ENCODE results near the gene VPREB3. TPM values are rescaled to one million over a fixed set of nuclear protein-coding genes. Genes with fewer than 3 reads are reported as not detected.

VPREB3 gene
- total RNA-seq, 1 experiment from 2014 or later: not detected

DNA sequence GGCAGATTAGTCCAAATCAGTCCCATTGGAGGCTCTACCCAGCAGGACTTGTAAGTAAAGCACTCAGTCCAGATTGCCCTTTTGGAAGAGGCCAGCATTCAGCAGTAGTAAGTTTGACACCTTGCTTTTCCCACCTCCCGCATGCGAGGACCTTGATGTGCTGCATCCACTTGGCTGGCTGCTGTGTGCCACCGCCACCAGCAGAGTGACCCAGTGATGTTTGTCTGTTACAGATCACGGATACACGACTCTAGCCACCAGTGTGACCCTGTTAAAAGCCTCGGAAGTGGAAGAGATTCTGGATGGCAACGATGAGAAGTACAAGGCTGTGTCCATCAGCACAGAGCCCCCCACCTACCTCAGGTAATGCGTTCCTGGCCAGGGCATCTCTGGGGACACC lies 39.1 kb upstream of the VPREB3 start:
- Mint-ChIP-seq H3K27me3 (ENCODE audit: insufficient read depth, unreplicated experiment) (no peaks in the 10 kb centered on the region), H3K4me3 (ENCODE audit: unreplicated experiment) (no peak overlapping the region), H3K27ac (ENCODE audit: unreplicated experiment) (no peak overlapping the region), H3K36me3 (ENCODE audit: insufficient read depth, unreplicated experiment) (peaks cover 71% of the 10 kb centered on the region), H3K4me1 (ENCODE audit: low read depth, unreplicated experiment) (no peaks in the 10 kb centered on the region), H3K9me3 (ENCODE audit: unreplicated experiment) (no peaks in the 10 kb centered on the region)
- ChIA-PET CTCF (no interaction called here), POLR2A (interaction anchor here (1.2 kb wide), 1 partner anchor 21 kb away, joined by 3 read pairs; the partner anchor contains the start of gene MMP11)
- Histone ChIP-seq H3K27me3 (replicated peaks; ENCODE audit: control insufficient read depth, insufficient read depth, low read length) (no peaks in the 10 kb centered on the region), H3K36me3 (ENCODE audit: control insufficient read depth, insufficient read depth, low read length) (peaks cover 5% of the 10 kb centered on the region; the same call in 1 of the 2 replicates), H3K9me3 (no peaks in the 10 kb centered on the region), H3K4me1 (no peaks in the 10 kb centered on the region), H3K4me3 (ENCODE audit: low read depth, low read length) (no peak overlapping the region)
- TF ChIP-seq, protein P1, sequence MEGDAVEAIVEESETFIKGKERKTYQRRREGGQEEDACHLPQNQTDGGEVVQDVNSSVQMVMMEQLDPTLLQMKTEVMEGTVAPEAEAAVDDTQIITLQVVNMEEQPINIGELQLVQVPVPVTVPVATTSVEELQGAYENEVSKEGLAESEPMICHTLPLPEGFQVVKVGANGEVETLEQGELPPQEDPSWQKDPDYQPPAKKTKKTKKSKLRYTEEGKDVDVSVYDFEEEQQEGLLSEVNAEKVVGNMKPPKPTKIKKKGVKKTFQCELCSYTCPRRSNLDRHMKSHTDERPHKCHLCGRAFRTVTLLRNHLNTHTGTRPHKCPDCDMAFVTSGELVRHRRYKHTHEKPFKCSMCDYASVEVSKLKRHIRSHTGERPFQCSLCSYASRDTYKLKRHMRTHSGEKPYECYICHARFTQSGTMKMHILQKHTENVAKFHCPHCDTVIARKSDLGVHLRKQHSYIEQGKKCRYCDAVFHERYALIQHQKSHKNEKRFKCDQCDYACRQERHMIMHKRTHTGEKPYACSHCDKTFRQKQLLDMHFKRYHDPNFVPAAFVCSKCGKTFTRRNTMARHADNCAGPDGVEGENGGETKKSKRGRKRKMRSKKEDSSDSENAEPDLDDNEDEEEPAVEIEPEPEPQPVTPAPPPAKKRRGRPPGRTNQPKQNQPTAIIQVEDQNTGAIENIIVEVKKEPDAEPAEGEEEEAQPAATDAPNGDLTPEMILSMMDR (IDR thresholded peaks at IDR 0.05; ENCODE audit: insufficient read depth in 1 of 2, low read depth in 1 of 2, low read length in 1 of 2, severe bottlenecking in 1 of 2, unreplicated experiment in 1 of 2): no peak
- no TSS peak for BruUV-seq (replicated peaks)
- intact Hi-C loops (cut with micrococcal nuclease; ENCODE audit: unreplicated experiment): no loop called here
- DNase-seq: no peak

- Mint-ChIP-seq H3K27me3 (ENCODE audit: insufficient read depth, unreplicated experiment) (no peaks in the 10 kb centered on the region), H3K27ac (ENCODE audit: unreplicated experiment) (no peak overlapping the region), H3K4me3 (ENCODE audit: unreplicated experiment) (no peak overlapping the region), H3K9me3 (ENCODE audit: unreplicated experiment) (no peaks in the 10 kb centered on the region), H3K4me1 (ENCODE audit: low read depth, unreplicated experiment) (no peaks in the 10 kb centered on the region), H3K36me3 (ENCODE audit: insufficient read depth, unreplicated experiment) (peaks cover 58% of the 10 kb centered on the region)
- H3K9me3 ChIP-seq: no peaks in the 10 kb centered on the region
- no peak overlapping the region for H3K4me3 ChIP-seq (ENCODE audit: low read depth, low read length)
- no peak for DNase-seq
- POLR2A ChIA-PET: interaction anchor here (1.2 kb wide), 1 partner anchor 19 kb away, joined by 3 read pairs; the partner anchor contains the start of gene MMP11
- no peaks in the 10 kb centered on the region for H3K4me1 ChIP-seq
- H3K27me3 ChIP-seq (replicated peaks; ENCODE audit: control insufficient read depth, insufficient read depth, low read length): no peaks in the 10 kb centered on the region
- intact Hi-C loops (cut with micrococcal nuclease; ENCODE audit: unreplicated experiment): no loop called here
- TF ChIP-seq, protein P1 (IDR thresholded peaks at IDR 0.05; ENCODE audit: insufficient read depth in 1 of 2, low read depth in 1 of 2, low read length in 1 of 2, severe bottlenecking in 1 of 2, unreplicated experiment in 1 of 2): no peak
- H3K36me3 ChIP-seq (ENCODE audit: control insufficient read depth, insufficient read depth, low read length): peaks cover 3% of the 10 kb centered on the region; the same call in 1 of the 2 replicates
- CTCF ChIA-PET: interaction anchor here (0.6 kb wide), 1 partner anchor 21 kb away, joined by 4 read pairs; no protein-coding TSS in a partner anchor
- no TSS peak for BruUV-seq (replicated peaks)
Observed at GRCh38 chr22:23791738-23792645, 37.8 kb upstream of the VPREB3 start.

GRCh38 chr22:23790819-23791737 lies 36.9 kb upstream of the VPREB3 start:
- no TSS peak for BruUV-seq (replicated peaks)
- H3K36me3 Mint-ChIP-seq (ENCODE audit: insufficient read depth, unreplicated experiment): peaks cover 48% of the 10 kb centered on the region
- H3K27ac Mint-ChIP-seq (ENCODE audit: unreplicated experiment): no peak overlapping the region
- Histone ChIP-seq H3K9me3 (no peaks in the 10 kb centered on the region), H3K4me1 (peaks cover 5% of the 10 kb centered on the region), H3K27me3 (replicated peaks; ENCODE audit: control insufficient read depth, insufficient read depth, low read length) (no peaks in the 10 kb centered on the region), H3K36me3 (ENCODE audit: control insufficient read depth, insufficient read depth, low read length) (peaks cover 1% of the 10 kb centered on the region; the same call in 1 of the 2 replicates), H3K4me3 (ENCODE audit: low read depth, low read length) (no peak overlapping the region)
- no peaks in the 10 kb centered on the region for H3K4me1 Mint-ChIP-seq (ENCODE audit: low read depth, unreplicated experiment)
- TF ChIP-seq, protein P1 (IDR thresholded peaks at IDR 0.05; ENCODE audit: insufficient read depth in 1 of 2, low read depth in 1 of 2, low read length in 1 of 2, severe bottlenecking in 1 of 2, unreplicated experiment in 1 of 2): no peak
- H3K4me3 Mint-ChIP-seq (ENCODE audit: unreplicated experiment): no peak overlapping the region
- H3K9me3 Mint-ChIP-seq (ENCODE audit: unreplicated experiment): no peaks in the 10 kb centered on the region
- intact Hi-C loops (cut with micrococcal nuclease; ENCODE audit: unreplicated experiment): no loop called here
- no peak for DNase-seq
- ChIA-PET POLR2A (no interaction called here), CTCF (no interaction called here)
- H3K27me3 Mint-ChIP-seq (ENCODE audit: insufficient read depth, unreplicated experiment): no peaks in the 10 kb centered on the region
